ENCODE measurements around the gene EML1.

EML1 gene, protein sequence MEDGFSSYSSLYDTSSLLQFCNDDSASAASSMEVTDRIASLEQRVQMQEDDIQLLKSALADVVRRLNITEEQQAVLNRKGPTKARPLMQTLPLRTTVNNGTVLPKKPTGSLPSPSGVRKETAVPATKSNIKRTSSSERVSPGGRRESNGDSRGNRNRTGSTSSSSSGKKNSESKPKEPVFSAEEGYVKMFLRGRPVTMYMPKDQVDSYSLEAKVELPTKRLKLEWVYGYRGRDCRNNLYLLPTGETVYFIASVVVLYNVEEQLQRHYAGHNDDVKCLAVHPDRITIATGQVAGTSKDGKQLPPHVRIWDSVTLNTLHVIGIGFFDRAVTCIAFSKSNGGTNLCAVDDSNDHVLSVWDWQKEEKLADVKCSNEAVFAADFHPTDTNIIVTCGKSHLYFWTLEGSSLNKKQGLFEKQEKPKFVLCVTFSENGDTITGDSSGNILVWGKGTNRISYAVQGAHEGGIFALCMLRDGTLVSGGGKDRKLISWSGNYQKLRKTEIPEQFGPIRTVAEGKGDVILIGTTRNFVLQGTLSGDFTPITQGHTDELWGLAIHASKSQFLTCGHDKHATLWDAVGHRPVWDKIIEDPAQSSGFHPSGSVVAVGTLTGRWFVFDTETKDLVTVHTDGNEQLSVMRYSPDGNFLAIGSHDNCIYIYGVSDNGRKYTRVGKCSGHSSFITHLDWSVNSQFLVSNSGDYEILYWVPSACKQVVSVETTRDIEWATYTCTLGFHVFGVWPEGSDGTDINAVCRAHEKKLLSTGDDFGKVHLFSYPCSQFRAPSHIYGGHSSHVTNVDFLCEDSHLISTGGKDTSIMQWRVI

DNA sequence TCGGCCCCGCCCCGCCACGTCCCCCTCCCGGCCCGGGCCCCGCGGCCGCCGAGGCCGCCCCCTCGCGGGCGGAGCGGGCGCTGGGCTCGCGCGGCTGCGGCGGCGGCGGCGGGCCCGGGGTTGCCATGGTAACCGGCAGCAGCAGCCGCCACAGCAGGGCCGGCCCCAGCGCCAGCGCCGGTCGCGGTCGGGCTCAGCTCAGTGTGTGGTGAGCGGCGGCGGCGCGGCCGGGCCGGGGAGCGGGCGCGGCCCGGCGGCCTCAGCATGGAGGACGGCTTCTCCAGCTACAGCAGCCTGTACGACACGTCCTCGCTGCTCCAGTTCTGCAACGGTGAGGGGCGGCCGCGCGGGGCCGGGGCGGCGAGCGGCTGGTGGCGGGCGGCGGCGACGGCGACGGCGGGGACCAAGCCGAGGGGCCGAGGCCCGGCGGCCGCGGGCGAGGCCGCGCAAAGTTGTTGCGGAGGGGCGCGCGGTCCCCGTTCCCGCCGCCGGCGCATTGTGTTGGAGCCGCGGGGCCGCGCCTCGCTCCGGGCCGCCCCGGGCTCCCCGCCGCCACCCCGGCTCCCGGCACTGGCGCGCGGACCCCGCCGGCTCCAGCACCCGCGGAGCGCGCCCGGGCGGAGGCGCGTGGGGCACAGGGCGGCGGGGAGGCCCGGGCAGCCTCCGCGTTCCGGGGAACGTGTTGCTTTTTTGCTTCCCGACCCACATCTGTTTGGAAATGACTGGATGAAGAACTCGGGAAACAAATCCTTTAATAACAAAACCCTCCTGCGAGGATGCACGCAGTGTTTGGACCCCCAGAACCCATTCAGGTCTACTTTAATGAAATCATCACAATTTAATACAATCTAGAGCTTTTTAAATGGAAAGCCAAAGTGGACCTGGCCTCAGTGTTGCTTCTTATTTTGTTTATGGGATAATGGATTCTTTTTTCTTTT is at the start of gene EML1:
EML1 (plus strand) TSS at position 201 of the 938 bp plus-strand sequence; CDS start at position 265, 64 bp downstream.
- DNase-seq: peak; percentile 93

DNA sequence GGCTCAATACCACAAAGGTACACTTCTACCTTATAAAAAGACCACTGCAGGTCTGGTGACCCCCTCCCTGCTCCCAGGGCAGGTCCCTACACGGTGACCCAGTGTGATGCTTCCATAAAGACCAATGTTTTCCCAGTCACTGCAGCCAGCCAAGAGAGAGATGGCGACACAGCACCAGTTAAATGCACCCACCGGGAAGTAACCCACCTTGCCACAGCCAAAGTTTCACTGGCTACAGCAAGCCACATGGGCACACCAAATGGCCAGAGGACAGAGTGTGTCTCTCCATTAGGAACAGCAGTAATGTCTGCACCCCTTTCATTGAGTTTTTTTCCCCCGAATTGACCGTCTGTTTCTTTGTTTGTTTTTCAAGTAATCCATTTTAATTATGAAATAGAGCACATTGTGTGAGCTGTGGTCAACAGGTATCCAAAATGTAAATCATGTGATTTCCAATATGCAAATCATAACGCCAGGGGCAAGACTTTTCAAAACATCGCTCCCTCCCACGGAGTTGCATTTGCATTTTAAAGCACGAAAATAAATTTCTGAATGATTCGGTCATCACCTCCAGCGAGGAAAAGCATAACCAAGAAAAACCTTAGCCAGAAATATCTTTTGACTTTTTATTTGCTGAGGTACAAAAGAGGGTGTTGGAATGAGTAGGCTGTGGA is 48.9 kb upstream of the EML1 start:
- no peak for DNase-seq

DNA sequence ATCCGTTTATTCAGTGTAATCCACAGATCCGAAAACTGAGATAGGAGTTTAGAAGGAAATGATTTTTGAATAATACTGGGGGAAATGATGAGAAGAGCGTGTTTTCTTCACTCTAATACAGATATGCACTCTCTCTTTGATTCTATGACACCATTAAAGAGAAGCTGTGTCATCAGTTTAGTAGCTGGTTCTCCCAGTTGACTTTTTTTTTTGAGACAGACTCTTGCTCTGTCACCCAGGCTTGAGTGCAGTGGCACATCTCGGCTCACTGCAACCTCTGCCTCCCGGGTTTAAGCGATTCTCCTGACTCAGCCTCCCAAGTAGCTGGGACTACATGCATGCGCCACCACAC is 48.4 kb upstream of the EML1 start:
- DNase-seq: no peak

DNA sequence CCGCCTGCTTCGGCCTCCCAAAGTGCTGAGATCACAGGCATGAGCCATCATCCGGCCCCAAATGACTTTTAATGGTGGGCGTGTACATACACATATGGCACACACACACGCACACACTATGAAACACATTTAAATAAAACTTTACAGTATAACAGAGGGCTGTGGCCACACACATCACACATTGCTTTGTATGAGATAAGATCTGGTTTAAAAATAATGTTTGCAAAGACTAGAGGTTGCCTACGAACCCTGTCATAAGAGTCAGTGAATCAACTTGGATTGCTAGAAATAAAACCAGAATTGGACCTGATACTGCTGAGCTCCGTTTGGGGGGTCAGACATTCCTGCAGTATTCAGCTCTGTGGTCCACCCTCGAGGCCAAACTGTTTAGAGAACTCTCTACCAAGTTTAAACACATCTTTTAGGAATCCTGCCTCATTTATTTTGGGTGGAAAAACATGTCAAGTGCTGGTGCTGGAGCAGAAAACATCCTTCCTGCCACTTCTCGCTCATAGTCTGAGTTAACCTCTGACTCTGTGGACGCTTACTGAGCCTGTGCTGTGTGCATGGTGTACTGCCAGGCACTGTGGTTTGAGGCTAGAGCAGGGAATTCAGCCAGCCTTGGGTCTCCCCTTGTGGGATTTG is 47.8 kb upstream of the EML1 start:
- DNase-seq: no peak

DNA sequence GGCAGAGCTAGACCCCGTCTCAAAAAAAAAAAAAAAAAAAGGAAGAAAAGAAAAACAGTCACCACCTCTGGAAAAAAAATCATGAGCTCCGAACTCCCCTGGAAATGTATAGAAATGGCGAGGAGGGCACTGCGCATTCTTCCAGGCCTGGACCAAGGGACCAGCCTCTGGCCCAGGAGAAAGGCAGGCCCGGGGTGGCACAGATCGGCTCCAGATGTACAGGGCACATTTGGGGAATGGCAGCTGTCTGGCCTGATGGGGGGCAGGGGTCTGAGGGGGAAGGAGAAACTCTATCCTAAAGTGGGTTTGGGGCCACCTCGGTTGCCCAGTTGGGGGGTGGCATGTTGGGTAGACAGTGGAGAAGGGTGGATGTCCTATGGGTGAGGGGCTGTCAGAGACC is 46.0 kb upstream of the EML1 start:
- no peak for DNase-seq

DNA sequence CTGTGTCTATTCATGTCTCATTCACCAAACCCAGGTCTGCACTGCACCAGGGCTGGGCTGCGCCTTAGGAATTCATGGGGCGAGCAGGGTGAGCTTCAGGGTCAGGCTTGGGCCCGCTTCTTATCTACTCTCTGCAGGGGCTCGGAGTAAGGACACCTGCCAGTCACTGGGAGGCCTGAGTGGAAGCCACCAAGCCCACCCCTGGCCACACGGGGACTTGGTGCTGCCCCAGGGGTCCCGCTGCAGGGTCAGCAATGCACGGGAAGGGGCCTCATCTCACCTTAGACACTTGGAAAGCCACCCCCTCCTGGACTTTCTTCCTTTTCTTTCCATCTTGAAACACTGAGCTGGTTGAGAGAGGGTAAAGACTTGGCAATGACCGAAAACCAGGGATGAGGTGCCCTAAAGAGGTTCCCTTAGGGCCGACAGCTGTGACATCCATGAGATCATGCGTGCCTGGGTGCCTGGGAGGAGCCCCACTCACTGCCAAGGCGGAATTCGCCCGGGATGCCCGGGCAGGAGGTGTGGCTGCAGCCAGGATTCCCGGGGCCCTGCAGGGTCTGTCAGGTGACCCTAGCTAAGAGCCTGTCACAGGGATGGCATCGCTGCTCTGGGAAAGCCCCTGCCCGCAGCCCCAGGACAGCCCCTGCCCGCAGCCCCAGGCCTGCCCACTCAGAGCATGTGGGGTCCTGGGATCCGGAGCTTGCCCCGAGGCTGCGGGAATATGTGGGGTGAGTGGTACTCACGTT is 45.5 kb upstream of the EML1 start:
- DNase-seq: no peak

DNA sequence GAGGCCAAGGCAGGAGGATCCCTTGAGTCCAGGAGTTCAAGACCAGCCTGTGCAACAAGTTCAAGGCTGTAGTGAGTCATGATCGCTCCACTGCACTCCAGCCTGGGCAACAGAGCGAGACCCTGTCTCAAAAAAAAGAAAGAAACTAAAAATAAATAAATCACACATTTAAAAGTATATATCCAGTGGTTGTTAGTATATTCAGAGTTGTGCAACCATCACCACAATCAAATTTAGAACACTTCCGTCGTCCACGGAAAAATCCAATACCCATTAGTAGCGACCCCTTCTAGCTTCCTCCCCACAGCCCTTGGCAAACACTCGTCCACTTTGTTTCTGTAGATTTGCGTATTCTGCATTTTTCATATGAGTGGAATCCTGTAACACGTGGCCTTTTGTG is 44.7 kb upstream of the EML1 start:
- DNase-seq: no peak

DNA sequence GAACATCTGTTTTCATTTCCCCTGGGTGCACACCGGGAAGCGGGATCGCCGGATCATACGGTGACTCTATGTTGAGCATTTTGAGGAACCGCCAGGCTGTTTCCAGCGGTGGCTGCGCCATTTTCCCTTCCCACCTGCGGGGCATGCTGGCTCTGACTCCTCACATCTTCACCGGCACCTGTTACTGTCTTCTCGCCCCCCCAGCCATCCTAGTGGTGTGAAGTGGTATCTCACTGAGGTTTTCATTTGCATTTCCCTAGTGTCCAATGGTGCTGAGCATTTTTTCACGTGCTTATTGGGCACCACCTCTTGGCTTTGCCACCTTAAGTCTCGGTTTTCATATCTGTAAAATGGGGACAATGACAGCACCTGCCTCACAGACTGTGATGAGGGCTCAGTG is 44.1 kb upstream of the EML1 start:
- peak; percentile 21 for DNase-seq

DNA sequence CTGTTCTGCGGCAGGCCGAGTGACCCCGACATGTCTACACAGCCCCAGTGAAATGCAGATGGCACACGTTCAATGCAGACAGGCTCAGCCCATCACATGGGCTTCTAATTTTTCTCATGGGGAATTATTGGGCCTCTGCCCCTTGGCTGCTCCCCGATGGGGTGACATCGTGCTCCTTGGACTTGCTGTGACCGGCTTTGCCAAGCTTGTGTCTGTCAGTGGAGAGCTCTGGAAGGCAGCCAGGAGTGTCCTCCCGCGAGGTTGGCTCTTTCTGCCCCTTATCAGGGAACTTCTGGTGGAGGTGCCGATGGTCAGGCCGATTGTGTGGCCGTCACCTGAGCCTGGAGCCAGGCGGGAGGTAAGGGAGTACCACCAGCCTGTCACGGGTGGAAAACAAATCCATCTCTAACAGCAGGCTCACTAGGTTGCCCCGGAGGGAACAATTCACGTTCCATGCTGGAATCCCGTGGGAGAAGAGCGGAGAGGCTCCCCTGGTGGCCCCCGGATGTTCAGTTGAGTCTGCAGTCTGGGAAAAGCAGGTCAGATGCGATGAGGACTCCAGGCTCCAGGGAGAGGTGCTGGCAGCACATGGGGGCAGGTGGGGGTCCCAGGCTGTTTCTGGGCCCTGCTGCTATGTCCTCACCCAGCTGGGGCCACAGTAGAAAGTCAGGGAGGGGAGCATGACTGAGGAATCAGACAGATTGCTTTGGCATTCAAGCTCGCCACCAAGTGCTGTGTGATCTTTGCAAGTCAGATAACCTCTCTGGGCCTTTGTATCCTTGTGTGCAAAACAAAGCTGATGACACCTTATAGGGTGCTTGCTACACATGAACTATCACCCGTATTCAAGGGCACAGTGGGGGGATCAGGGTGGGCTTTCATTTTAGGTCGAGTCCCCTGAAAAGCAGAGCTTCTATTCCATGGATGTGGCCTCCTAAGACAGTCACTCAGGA is 43.2 kb upstream of the EML1 start:
- DNase-seq: peak; percentile 24

DNA sequence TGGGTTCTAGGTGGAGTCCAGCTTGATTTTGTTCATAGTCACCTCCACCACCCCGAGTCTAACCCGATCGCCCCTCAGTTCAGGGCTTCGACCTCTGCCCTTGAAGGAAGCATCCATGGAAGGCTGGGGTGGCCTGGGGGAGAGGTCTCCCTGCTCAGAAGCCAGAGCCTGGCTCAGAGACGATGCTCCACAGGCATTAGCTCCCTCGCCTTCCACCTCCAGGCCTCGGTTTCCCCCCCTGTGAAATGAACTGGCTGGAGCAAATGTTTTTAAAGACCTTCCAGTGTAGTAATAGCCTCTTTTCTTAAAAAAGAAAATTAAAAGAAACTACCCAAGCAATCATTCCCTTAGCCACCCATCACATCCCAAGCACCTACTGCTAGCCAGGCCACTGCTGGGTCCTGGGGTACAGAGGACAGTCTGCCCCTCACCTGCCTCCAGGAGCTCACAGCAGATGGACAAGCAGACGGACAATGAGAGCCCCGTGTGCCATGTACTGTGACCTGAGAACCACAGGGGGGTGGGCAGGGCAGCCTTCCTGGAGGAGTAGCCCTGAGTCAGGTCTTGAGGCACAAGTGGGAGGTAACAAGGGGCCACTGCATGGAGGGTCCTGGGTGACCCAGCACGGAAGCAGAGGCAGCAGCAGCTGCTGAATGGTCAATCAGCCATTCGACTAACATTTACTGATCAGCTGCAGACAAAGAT is 42.3 kb upstream of the EML1 start:
- no peak for DNase-seq

DNA sequence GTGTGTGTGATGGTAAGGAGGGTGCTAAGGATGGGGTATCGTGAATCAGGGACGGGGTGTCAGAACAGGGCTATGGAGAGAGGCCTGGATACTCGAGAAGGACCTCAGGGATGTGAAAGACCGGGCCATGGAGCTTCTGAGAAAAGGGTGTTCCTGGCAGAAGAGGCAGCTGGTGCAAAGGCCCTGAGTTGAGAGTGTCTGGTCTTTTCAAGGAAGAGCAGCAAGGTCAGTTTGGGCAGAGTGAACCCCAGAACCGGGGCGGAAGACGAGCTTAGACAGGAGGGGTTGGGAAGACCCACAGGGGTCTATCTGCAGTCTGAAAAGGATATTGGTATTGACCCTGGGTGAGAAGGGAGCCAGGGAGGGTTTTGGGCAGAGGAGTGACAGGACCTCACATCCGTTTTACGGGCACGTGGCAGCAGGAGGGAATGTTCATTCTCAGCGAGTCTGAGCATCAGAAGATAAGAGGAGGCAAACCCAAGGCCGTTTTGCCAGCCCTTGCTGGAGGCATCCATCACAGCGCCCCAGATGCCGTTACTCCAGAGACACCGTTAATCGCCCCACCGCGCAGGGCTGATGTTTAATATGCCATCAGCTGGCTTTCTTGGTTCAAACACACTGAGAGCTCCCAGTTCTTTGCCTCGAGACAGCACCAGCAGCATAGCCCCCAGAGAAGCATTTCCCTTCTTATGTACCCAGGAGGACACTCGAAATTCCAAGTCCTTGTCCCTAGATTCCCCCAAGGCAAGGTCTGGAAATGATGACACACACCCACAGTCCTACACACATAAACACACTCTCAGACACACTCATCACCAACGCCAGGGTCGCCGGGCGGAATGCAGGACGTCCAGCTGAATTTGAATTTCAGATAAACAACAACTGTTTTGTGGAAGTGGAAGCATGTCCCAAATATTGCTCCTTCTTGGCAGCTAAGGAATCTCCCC is 41.4 kb upstream of the EML1 start:
- DNase-seq: peak; percentile 11

DNA sequence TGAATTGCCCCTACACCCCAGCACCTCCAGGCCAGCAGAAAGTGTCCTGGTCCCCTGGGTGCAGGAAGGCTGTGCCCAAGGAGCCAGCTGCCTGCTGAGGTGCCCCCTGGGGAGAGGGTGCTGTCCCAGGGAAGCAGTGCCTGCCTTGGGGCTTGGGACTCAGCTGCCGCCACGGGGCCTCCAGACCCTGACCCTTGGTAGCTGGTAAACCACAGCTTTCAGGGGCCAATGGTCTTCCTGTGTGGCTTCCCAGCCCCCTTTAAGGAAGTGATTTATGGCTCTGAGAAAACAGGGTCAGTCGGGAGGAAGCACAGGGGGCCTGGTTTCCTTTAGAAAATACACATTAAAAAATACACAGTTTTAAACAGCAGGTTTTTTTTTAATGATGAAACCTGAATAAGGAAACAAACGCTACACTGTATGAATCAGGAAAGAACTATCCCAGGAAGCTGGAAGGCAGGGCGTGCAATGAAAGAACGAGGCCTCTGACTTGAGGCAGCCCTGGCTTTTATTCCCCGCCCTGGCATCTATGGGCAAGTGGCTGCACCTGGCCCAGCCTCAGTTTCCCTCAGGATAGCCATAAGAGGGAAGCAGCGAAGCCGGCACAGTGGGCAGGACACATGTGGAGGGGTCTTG is 40.6 kb upstream of the EML1 start:
- peak; percentile 17 for DNase-seq

DNA sequence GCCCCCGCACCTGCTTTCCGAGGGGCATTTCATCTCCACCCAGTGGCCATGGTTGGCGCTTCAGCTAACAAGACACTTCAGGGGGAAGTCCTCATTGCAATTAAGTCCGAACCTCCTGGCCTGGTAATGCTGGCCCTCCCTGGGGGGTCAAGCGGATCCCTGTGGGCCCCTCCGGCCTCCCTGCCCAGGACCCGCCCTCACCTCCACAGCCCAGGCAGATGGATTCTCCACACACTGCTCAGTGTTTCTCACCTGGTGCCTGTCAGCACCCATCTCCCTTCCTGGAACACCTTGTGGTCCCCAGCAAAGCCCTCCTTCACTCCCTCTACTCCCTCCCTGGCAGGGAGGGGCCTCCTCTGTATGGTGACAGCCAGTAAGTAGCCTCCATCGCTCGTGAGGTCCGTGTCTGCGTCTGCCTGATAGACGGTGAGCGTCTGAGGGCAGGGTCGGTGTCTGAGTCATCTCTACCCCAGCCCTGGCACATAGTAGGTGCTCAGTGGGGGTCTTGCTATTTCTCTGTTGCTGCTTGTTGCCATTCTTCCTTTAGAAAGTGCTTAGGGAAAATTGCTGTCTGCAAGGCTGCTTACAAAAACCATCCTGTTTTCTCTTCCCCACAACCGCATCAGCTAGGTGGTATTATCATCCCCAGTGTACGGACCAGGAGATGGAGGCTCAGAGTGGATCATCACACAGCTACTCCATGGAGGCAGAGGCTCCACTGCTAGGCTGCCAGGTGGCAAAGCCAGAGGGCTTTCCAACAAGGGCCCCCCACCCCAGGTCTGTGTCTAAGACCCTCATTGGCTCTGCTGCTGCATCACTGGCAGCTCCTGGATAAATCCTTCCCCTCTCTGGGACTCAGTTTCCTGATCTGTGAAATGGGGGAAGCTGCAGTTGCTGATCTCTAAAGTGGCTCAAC is 39.7 kb upstream of the EML1 start:
- peak; percentile 8 for DNase-seq

DNA sequence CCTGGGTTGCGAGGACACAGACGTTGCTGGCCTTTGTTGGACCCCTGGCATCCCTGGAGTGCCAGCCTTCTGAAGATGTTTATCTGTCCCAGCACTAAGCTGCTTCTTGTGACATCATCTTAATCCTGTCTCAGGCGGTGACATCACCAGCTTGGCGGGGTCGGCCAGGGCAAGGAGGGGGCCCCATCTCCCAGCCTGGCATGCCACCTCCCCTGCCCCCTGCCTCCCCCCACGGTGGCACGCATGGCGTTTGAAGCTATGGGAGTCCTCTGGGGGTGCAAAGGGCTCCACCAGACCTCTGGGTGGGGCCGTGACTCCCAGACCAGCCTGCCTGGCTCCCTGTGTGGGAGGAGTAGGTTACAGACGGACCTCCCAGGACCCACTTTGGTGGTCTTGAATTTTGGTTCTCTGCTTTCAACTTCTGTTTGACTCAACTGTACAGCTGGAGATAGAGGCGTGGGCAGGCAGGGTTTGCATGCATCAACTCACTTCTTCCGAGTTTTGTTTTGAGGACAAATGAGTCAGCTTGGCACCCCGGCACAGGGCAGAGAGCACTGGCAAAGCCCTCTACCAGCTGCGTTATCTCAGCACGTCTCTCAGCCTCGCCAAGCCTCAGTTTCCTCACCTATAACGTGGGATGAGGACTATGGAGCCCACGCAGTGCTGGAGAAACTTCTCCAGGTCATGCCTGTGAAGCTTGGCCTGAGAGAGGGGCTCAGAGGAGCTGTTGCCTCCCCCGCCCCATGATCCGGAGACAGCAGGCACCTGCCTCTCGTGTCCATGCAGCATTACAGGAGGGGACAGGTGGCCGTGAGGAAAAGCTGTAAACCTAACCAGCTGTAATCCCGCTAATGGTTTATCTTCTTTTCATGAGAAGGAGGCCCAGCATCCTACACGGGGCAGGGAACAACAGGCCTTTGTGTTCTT is 38.8 kb upstream of the EML1 start:
- DNase-seq: peak; percentile 4

DNA sequence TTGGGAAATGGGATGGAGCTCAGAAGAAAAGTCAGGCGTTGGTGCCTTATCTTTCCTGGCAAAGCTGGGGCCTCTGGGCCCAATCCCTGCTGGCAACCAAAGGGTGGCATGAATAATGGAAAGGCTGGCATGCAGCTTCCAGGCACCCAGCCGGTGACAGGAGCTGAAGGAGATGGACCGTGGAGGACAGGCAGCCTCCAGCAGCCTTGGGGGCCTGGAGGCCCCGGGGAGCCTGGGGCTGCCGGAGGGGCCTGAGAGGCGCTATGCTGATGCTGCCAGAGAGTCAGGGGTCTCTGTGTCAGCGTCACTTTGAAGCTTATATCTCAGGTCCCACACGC is 38.2 kb upstream of the EML1 start:
- peak; percentile 35 for DNase-seq

Data from eye (tissue), 1 donor.